ENCODE measurements around the gene NFIB.

Gene NFIB

DNA sequence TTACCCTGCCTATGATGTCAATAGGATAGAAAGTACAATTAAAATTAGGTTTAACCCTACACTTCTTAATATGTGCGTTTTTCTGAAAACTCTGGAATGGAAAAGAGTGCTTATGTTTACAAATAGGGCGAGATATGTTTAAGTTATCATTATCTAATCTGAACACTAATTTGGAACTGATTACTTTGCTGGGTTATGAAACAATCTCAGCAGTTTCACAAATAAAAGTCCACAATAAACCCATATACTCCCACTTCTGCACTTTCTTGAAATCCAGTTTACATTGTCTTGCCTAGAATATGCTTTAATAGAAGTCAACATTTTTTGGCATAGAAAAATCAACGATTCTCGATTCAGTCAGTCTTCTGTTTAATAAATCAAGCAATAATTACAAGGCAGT, 236.3 kb downstream of the NFIB start:
- Mint-ChIP-seq H3K36me3 (ENCODE audit: low read depth) (peaks cover 11% of the 10 kb centered on the region), H3K27ac (peak overlapping the region in 1 of 3 experiments; percentile 72), H3K9me3 (no peaks in the 10 kb centered on the region), H3K27me3 (ENCODE audit: low read depth) (no peaks in the 10 kb centered on the region), H3K4me3 (no peak overlapping the region), H3K4me1 (peaks cover 34% of the 10 kb centered on the region)
- TF ChIP-seq, protein P1, sequence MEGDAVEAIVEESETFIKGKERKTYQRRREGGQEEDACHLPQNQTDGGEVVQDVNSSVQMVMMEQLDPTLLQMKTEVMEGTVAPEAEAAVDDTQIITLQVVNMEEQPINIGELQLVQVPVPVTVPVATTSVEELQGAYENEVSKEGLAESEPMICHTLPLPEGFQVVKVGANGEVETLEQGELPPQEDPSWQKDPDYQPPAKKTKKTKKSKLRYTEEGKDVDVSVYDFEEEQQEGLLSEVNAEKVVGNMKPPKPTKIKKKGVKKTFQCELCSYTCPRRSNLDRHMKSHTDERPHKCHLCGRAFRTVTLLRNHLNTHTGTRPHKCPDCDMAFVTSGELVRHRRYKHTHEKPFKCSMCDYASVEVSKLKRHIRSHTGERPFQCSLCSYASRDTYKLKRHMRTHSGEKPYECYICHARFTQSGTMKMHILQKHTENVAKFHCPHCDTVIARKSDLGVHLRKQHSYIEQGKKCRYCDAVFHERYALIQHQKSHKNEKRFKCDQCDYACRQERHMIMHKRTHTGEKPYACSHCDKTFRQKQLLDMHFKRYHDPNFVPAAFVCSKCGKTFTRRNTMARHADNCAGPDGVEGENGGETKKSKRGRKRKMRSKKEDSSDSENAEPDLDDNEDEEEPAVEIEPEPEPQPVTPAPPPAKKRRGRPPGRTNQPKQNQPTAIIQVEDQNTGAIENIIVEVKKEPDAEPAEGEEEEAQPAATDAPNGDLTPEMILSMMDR (IDR thresholded peaks at IDR 0.05; ENCODE audit: unreplicated experiment in 3 of 3), result no peak

DNA sequence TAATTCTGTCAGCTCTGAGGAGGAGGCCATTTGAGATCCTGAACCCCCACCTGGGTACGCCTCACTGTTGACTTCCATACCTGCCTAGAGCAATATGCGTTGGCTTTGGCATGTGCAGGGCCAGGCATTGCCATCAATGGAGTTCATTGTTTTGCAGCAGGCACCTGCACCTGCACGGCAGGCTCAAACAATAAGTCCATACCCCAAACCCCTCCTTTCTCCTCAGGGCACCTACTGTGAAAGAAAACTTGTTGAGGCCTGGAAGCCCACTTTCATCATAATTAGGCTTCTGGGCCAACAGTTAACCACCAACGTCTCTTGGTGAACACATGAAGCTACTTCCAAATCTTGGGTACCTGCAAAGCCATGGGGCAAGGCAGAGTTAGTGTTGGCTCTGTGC, 238.7 kb downstream of the NFIB start:
- Mint-ChIP-seq H3K27ac (no peak overlapping the region), H3K27me3 (ENCODE audit: low read depth) (no peaks in the 10 kb centered on the region), H3K9me3 (no peaks in the 10 kb centered on the region), H3K4me1 (peaks cover 19% of the 10 kb centered on the region), H3K4me3 (no peak overlapping the region), H3K36me3 (ENCODE audit: low read depth) (peaks cover 6% of the 10 kb centered on the region)
- TF ChIP-seq, protein P1 (IDR thresholded peaks at IDR 0.05; ENCODE audit: unreplicated experiment in 3 of 3), result no peak

DNA sequence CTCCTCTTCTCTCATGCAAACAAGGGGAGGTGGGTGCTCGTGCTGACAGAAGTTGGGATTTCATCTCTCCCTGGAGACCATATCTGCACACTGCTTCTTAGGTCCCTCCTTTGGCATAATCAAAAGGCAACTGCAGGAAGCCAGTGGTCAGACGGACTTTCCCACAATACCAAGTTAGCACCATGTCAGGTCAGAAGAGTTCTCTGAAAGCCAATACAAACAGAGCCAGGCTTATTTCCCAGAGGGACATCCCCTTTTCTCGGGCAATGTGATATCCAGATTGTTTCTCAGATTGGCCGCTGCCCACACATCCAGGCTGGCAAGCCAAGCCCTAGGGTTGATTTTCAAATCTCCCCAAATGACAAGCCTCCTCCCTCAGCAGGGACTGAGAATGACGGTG, 241.1 kb downstream of the NFIB start:
- H3K4me1 Mint-ChIP-seq, result peaks cover 5% of the 10 kb centered on the region
- no peak overlapping the region for H3K27ac Mint-ChIP-seq
- no peaks in the 10 kb centered on the region for H3K9me3 Mint-ChIP-seq
- H3K27me3 Mint-ChIP-seq (ENCODE audit: low read depth), result no peaks in the 10 kb centered on the region
- TF ChIP-seq, protein P1 (IDR thresholded peaks at IDR 0.05; ENCODE audit: unreplicated experiment in 3 of 3), result no peak
- H3K36me3 Mint-ChIP-seq (ENCODE audit: low read depth), result no peaks in the 10 kb centered on the region
- H3K4me3 Mint-ChIP-seq, result no peak overlapping the region

DNA sequence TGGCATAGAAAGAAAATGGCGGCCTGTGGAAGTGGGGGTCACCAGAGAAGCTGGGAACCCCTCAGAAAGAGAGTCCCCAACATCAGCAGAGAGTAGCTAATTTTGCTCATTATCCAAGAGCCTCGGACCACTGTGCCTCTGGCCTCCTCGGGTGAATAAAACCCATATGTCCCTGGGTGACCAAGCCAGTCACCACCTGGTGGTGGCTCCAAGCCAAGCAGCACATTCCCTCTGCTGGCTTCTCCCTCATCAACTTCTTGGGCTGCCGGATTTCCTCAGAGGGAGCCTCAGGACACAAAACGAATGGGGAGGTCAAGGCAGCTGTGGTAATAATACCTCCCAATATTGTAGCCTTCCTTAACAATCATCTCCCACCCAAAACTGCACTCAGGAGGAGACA, 242.5 kb downstream of the NFIB start:
- no peaks in the 10 kb centered on the region for H3K27me3 Mint-ChIP-seq (ENCODE audit: low read depth)
- H3K9me3 Mint-ChIP-seq, result no peaks in the 10 kb centered on the region
- TF ChIP-seq, protein P1 (IDR thresholded peaks at IDR 0.05; ENCODE audit: unreplicated experiment in 3 of 3), result no peak
- peaks cover 5% of the 10 kb centered on the region for H3K4me1 Mint-ChIP-seq
- no peak overlapping the region for H3K4me3 Mint-ChIP-seq
- H3K36me3 Mint-ChIP-seq (ENCODE audit: low read depth), result no peaks in the 10 kb centered on the region
- no peak overlapping the region for H3K27ac Mint-ChIP-seq

DNA sequence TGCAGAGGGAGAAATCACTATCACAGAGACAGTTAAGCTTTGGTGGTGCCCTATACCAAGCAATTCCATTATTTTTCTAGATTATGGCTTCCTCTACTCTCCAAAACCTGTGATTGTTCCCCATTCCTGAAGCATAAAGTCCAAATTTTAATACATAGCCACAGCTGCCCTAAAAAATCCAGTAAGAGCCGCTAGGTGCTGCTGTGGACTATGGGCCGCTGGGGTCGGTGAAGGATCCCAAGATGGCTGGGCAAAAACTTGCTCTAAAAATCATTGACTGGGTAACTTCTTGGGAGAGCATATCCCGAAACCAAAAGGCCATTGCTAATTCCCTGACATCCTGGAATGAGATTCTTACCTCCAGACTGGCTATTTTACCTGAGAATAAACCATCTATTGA, 245.3 kb downstream of the NFIB start:
- H3K4me3 Mint-ChIP-seq, result no peak overlapping the region
- TF ChIP-seq, protein P1 (IDR thresholded peaks at IDR 0.05; ENCODE audit: unreplicated experiment in 3 of 3), result no peak

DNA sequence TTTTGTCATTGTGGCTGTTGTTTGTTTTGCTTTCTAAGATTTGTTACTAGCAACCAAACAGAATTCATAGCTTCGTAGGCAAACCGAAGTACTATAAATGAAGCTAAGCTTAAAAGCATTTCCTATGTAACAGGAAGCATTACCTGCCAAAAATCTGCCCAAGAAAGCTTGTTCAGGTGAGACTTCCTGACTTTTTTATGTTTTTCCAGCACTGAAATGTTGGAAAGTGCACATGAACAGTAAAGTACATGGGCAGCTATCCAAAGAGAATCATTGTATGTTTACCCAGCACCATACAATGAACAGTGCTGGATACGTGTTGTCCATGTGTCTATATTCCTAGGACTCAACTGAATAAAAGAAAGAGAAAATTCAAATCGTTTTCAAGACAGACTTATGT, 247.1 kb downstream of the NFIB start:
- H3K4me3 Mint-ChIP-seq, result no peak overlapping the region
- no peaks in the 10 kb centered on the region for H3K27me3 Mint-ChIP-seq (ENCODE audit: low read depth)
- TF ChIP-seq, protein P1 (IDR thresholded peaks at IDR 0.05; ENCODE audit: unreplicated experiment in 3 of 3), result no peak
- H3K4me1 Mint-ChIP-seq, result peaks cover 32% of the 10 kb centered on the region
- H3K27ac Mint-ChIP-seq, result peak overlapping the region in 2 of 3 experiments; percentile 11 to 82
- peaks cover 6% of the 10 kb centered on the region for H3K9me3 Mint-ChIP-seq
- no peaks in the 10 kb centered on the region for H3K36me3 Mint-ChIP-seq (ENCODE audit: low read depth)

More for the DNA sequence above, 245.3 kb downstream of the NFIB start:
- Mint-ChIP-seq H3K4me1 (peaks cover 19% of the 10 kb centered on the region), H3K27me3 (ENCODE audit: low read depth) (no peaks in the 10 kb centered on the region), H3K9me3 (peaks cover 6% of the 10 kb centered on the region), H3K36me3 (ENCODE audit: low read depth) (no peaks in the 10 kb centered on the region), H3K27ac (peak overlapping the region in 1 of 3 experiments; percentile 47)
